H1 (cell line): ENCODE measurements around the gene SLC28A1. TPM values are rescaled to one million over a fixed set of nuclear protein-coding genes. Genes with fewer than 3 reads are reported as not detected.

Source experiments
- CTCF ChIA-PET: fragments of 300-600 bp; sonication (Branson Sonifier 250); formaldehyde crosslinking; loops from one replicate; lab custom pipeline; 2021; ENCODE audit not compliant: partially characterized antibody; lab: Charles Lee
- POLR2A ChIA-PET: fragments of 300-600 bp; sonication (Branson Sonifier 250); formaldehyde crosslinking; loops from one replicate; lab custom pipeline; 2021; ENCODE audit warnings: inconsistent platforms; ENCODE audit not compliant: partially characterized antibody; lab: Charles Lee
- DNase-seq, 2 experiments: peaks; one replicate each; pipeline versions ENCODE4 v3.0.0 to v3.0.0-alpha.2; 2010 to 2022; ENCODE audit warnings: low spot score in 2 of 2, low read depth in 1 of 2, mixed read lengths in 1 of 2
- FAIRE-seq: peaks from 2 replicates; lab custom pipeline; 2011; peaks lifted over from hg19 to GRCh38; lab: Jason Lieb, UNC
- H2AFZ ChIP-seq: 2 replicates; pipeline ENCODE4 v1.8.1; 2012; ENCODE audit warnings: low read length, inconsistent platforms
- H2AK5ac ChIP-seq: 2 replicates; pipeline ENCODE4 v1.6.1; 2013; ENCODE audit warnings: low read depth, low read length
- H2BK120ac ChIP-seq: replicated peaks from 2 replicates; pipeline ENCODE3; 2013; ENCODE audit warnings: low read depth, low read length, inconsistent platforms
- H2BK12ac ChIP-seq: 2 replicates; pipeline ENCODE4 v1.6.1; 2013; ENCODE audit warnings: low read depth, low read length
- H2BK15ac ChIP-seq: 2 replicates; pipeline ENCODE4 v1.6.1; 2013; ENCODE audit warnings: low read length
- H2BK20ac ChIP-seq: 2 replicates; pipeline ENCODE4 v1.6.1; 2013; ENCODE audit warnings: low read length
- H2BK5ac ChIP-seq: 2 replicates; pipeline ENCODE4 v1.6.1; 2013; ENCODE audit warnings: low read depth, low read length
- H3K14ac ChIP-seq: 2 replicates; pipeline ENCODE4 v1.6.1; 2013; ENCODE audit warnings: inconsistent platforms; ENCODE audit not compliant: insufficient read length
- H3K18ac ChIP-seq: 2 replicates; pipeline ENCODE4 v1.6.1; 2013; ENCODE audit warnings: low read length; ENCODE audit errors: extremely low read depth
- H3K23ac ChIP-seq: 2 replicates; pipeline ENCODE4 v1.6.1; 2013; ENCODE audit warnings: inconsistent platforms; ENCODE audit not compliant: insufficient read length
- H3K23me2 ChIP-seq: 2 replicates; pipeline ENCODE4 v1.6.1; 2013; ENCODE audit warnings: low read depth, low read length
- H3K27ac ChIP-seq: 2 replicates; pipeline ENCODE4 v1.6.1; 2011; ENCODE audit warnings: low read depth, low read length, inconsistent platforms
- H3K27me3 ChIP-seq, 4 experiments: replicated peaks in 1 of 4; 1 replicate in 1 of 4; 2 replicates in 3 of 4; pipeline versions ENCODE4 v1.6.1 to v1.8.1; 2011 to 2013; ENCODE audit warnings: low read length in 3 of 4, mild to moderate bottlenecking in 3 of 4, inconsistent platforms in 2 of 4, mixed read lengths in 2 of 4, moderate library complexity in 1 of 4; ENCODE audit not compliant: control insufficient read depth in 3 of 4, insufficient read depth in 3 of 4; ENCODE audit errors: extremely low read depth in 1 of 4
- H3K36me3 ChIP-seq, 4 experiments: 2 replicates each; pipeline versions ENCODE4 v1.6.1 to v1.8.1; 2011 to 2013; ENCODE audit warnings: mild to moderate bottlenecking in 4 of 4, low read length in 3 of 4, moderate library complexity in 2 of 4, control low read depth in 1 of 4, inconsistent platforms in 1 of 4; ENCODE audit not compliant: insufficient read depth in 4 of 4, control insufficient read depth in 2 of 4
- H3K4ac ChIP-seq: replicated peaks from 2 replicates; pipeline ENCODE3; 2013; ENCODE audit warnings: low read length, low read depth, mixed read lengths, inconsistent platforms; ENCODE audit not compliant: insufficient read length
- H3K4me1 ChIP-seq, 4 experiments: replicated peaks in 1 of 4; 1 replicate in 1 of 4; 2 replicates in 3 of 4; pipeline versions ENCODE4 v1.6.1 to v1.8.1; 2011 to 2013; ENCODE audit warnings: low read length in 3 of 4, inconsistent platforms in 2 of 4, mixed read lengths in 1 of 4; ENCODE audit not compliant: insufficient read depth in 4 of 4, control insufficient read depth in 3 of 4
- H3K4me2 ChIP-seq, 2 experiments: 2 replicates each; pipeline versions ENCODE4 v1.6.1 to v1.8.1; 2011 to 2013; ENCODE audit warnings: low read depth in 2 of 2, low read length in 2 of 2, control low read depth in 1 of 2, inconsistent platforms in 1 of 2, mild to moderate bottlenecking in 1 of 2; ENCODE audit not compliant: insufficient read depth in 1 of 2
- H3K4me3 ChIP-seq, 4 experiments: fragments of 200-600, 300-600 bp in 1 of 4; sonication (generic), shearing (Covaris generic), sonication (Bioruptor Twin) in 1 of 4; 2 replicates each; pipeline versions ENCODE4 v1.5.1 to v1.8.1; 2011 to 2016; ENCODE audit warnings: low read length in 4 of 4, low read depth in 3 of 4, control low read depth in 2 of 4, inconsistent platforms in 2 of 4, mild to moderate bottlenecking in 2 of 4, mixed read lengths in 1 of 4, moderate library complexity in 1 of 4; ENCODE audit not compliant: insufficient read depth in 2 of 4; ENCODE audit errors: extremely low read depth in 1 of 4
- H3K56ac ChIP-seq: replicated peaks from 2 replicates; pipeline ENCODE3; 2013; ENCODE audit warnings: low read depth, mild to moderate bottlenecking, mixed read lengths, low read length, inconsistent platforms; ENCODE audit not compliant: insufficient read length
- H3K79me1 ChIP-seq: 2 replicates; pipeline ENCODE4 v1.6.1; 2013; ENCODE audit warnings: low read depth, low read length, control low read depth
- H3K79me2 ChIP-seq, 2 experiments: 2 replicates each; pipeline versions ENCODE4 v1.6.1 to v1.8.1; 2012 to 2013; ENCODE audit warnings: low read length in 2 of 2, mild to moderate bottlenecking in 2 of 2, inconsistent platforms in 1 of 2; ENCODE audit not compliant: insufficient read depth in 2 of 2, control insufficient read depth in 1 of 2
- H3K9ac ChIP-seq, 4 experiments: replicated peaks in 1 of 4; 1 replicate in 1 of 4; 2 replicates in 3 of 4; pipeline versions ENCODE4 v1.6.1 to v1.8.1; 2011 to 2013; ENCODE audit warnings: low read depth in 3 of 4, low read length in 3 of 4, control low read depth in 2 of 4, mild to moderate bottlenecking in 2 of 4, moderate library complexity in 2 of 4, inconsistent platforms in 1 of 4; ENCODE audit errors: extremely low read depth in 1 of 4
- H3K9me3 ChIP-seq, 2 experiments: 2 replicates each; pipeline versions ENCODE4 v1.6.1 to v1.8.1; 2012 to 2013; ENCODE audit warnings: mild to moderate bottlenecking in 2 of 2, moderate library complexity in 2 of 2, control low read depth in 1 of 2, inconsistent platforms in 1 of 2, low read depth in 1 of 2, low read length in 1 of 2, mixed read lengths in 1 of 2; ENCODE audit not compliant: insufficient read depth in 2 of 2
- H4K20me1 ChIP-seq, 2 experiments: replicated peaks in 1 of 2; 2 replicates each; pipeline versions ENCODE3 to v1.8.1; 2011 to 2013; ENCODE audit warnings: inconsistent platforms in 2 of 2, low read length in 2 of 2, mild to moderate bottlenecking in 1 of 2; ENCODE audit not compliant: insufficient read depth in 2 of 2, control insufficient read depth in 1 of 2
- H4K5ac ChIP-seq: 2 replicates; pipeline ENCODE4 v1.6.1; 2013; ENCODE audit warnings: low read length, low read depth, mixed read lengths, inconsistent platforms; ENCODE audit not compliant: insufficient read length
- H4K8ac ChIP-seq: 2 replicates; pipeline ENCODE4 v1.8.0; 2013; ENCODE audit warnings: mild to moderate bottlenecking, moderate library complexity, low read length, inconsistent platforms; ENCODE audit not compliant: insufficient read depth; ENCODE audit errors: extremely low read depth
- H4K91ac ChIP-seq: replicated peaks from 2 replicates; pipeline ENCODE3; 2013; ENCODE audit warnings: low read length, mixed read lengths, inconsistent platforms; ENCODE audit not compliant: insufficient read length
- CHD2 ChIP-seq: IDR thresholded peaks from 2 replicates; pipeline ENCODE4 v1.6.1; 2012; ENCODE audit warnings: low read length, improper control_type of control experiment
- CTBP2 ChIP-seq: IDR thresholded peaks from 2 replicates; pipeline ENCODE4 v1.7.0; 2011; ENCODE audit warnings: borderline replicate concordance, mild to moderate bottlenecking, moderate library complexity, mixed read lengths, low read length; ENCODE audit not compliant: insufficient read depth, insufficient read length
- KDM1A ChIP-seq: fragments of 200-600, 300-600 bp; sonication (generic); IDR thresholded peaks from 2 replicates; pipeline ENCODE4 v1.7.1; 2016; ENCODE audit warnings: mild to moderate bottlenecking, low read length, borderline replicate concordance
- MAFK ChIP-seq: IDR thresholded peaks from 2 replicates; pipeline ENCODE4 v1.6.1; 2012; ENCODE audit warnings: low read depth, mild to moderate bottlenecking, improper control_type of control experiment, low read length
- POLR2AphosphoS5 ChIP-seq: IDR thresholded peaks from 2 replicates; pipeline ENCODE4 v1.6.1; 2011; ENCODE audit warnings: low read depth, low read length
- RNF2 ChIP-seq: fragments of 200-900, 300-1000 bp; sonication (generic); IDR thresholded peaks from 2 replicates; pipeline ENCODE4 v1.7.1; 2016; ENCODE audit warnings: borderline replicate concordance, low read depth, mild to moderate bottlenecking, antibody characterized with exemption, low read length; ENCODE audit not compliant: poor library complexity, severe bottlenecking; ENCODE audit errors: missing control alignments
- SAP30 ChIP-seq: fragments of 300-600 bp; sonication (generic); IDR thresholded peaks from 2 replicates; pipeline ENCODE4 v1.7.1; 2012; ENCODE audit warnings: low read length, moderate library complexity, mild to moderate bottlenecking, inconsistent platforms; ENCODE audit not compliant: insufficient read depth, insufficient replicate concordance
- SIRT6 ChIP-seq: IDR thresholded peaks from one replicate; pipeline ENCODE4 v1.7.1; 2012; ENCODE audit warnings: low read length, inconsistent platforms
- YY1 ChIP-seq: IDR thresholded peaks from 2 replicates; pipeline ENCODE4 v1.6.1; 2011; ENCODE audit warnings: low read depth, mild to moderate bottlenecking, low read length
- WGBS, 2 experiments: shearing (Covaris generic) in 1 of 2; methylation state at CpG; one replicate each; pipeline versions ENCODE4 v1.1.6 to v1.1.7; 2013 to 2015; ENCODE audit warnings: low lambda C conversion rate in 2 of 2, mixed read lengths in 2 of 2, inconsistent platforms in 1 of 2, low coverage in 1 of 2, missing lambda C conversion rate in 1 of 2; ENCODE audit not compliant: insufficient replicate concordance in 2 of 2, insufficient coverage in 1 of 2, insufficient read length in 1 of 2; ENCODE audit errors: extremely low coverage in 1 of 2, missing lambda C conversion rate in 1 of 2; 5-methylcytosine and 5-hydroxymethylcytosine counted together
- polyA plus RNA-seq, 7 experiments: library from polyadenylated mRNA; depleted of rRNA in 3 of 7; stranded (reverse) in 5 of 7; unstranded in 2 of 7; fragments of >200 nt in 5 of 7; fragments of 200-250 nt in 2 of 7; gene quantifications; 1 replicate in 5 of 7; 2 replicates in 1 of 7; 4 replicates in 1 of 7; pipeline versions ENCODE4 v1.2.1 to v1.2.3, GENCODE V29; 2011 to 2013; ENCODE audit warnings: missing spikeins in 2 of 7, mixed read lengths in 2 of 7
- total RNA-seq: library from RNA; stranded (reverse); fragmentation: NEBNext Ultra II Directional; extraction: Animal tissue kit (Norgen Biotek cat#: 25700); gene quantifications from 2 replicates; pipeline ENCODE4 v1.2.1, GENCODE V29; 2021
- TF ChIP-seq, protein P1 (sequence below): IDR thresholded peaks from 2 replicates; pipeline ENCODE4 v1.6.1; 2012; ENCODE audit warnings: inconsistent platforms

The SLC28A1 gene
- total and polyA plus RNA-seq, 2 of the 8 experiments (the other 6 are each of a cell fraction or from before 2014, with no cell fraction given) = 0.09 TPM; not detected in 1

DNA sequence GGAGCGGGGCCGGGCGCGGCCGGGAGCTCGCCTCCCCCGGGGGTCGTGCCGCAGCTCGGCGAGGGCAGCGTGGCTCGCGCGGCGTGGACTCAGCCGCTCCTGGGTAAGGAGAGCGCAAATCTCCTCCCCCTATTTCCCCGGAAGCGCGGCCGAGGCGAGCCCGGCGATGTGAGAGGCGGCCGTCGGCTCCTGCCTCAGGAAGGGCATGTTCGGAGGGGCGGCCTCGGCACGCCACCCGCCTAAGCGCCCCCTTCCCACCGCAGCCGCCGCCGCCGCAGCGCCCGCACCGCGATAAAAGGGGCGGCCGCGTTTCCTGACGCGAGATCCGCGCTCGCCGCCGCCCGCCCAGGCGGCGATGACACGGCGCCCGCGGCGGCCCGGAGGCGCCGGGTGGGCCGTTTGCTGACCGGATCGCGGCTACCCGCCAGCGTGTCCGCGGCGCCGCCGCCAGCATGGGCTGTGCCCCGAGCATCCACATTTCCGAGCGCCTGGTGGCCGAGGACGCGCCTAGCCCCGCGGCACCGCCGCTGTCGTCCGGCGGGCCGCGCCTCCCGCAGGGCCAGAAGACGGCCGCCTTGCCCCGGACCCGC, 97.3 kb downstream of the SLC28A1 start, which contains the start of gene PDE8A:
PDE8A (plus strand) TSS at position 146 of the 590 bp plus-strand sequence; CDS start at position 453, 307 bp downstream.
- Histone ChIP-seq H3K27me3 (peaks cover 5 to 43% (median 30%) of the 10 kb centered on the region in 4 experiments), H3K4me2 (peak within 1 kb of the TSS; percentile 73 to 82), H3K18ac (peak within 1 kb of the TSS; percentile 62), H4K8ac (peak within 1 kb of the TSS; percentile 83; the same call in 1 of the 2 replicates), H4K5ac (peak within 1 kb of the TSS; percentile 35), H2BK15ac (no peak within 1 kb of the TSS), H3K79me2 (0 out of 4 replicates have a peak, but pooled peaks cover 0 to 6% of the 10 kb centered on the region in 2 experiments), H3K9ac (peak within 1 kb of the TSS in 2 of 4 experiments; percentile 25 to 34; a peak in 3 of 7 replicates), H3K36me3 (no peaks in the 10 kb centered on the region), H3K27ac (no peak within 1 kb of the TSS), H3K4me1 (peaks cover 0 to 5% (median 2%) of the 10 kb centered on the region in 4 experiments; a peak in 4 of 7 replicates), H2BK20ac (no peak within 1 kb of the TSS), H4K91ac (peak within 1 kb of the TSS; percentile 56), H3K4me3 (peak within 1 kb of the TSS; percentile 55 to 86 (median 74)), H3K4ac (peak within 1 kb of the TSS; percentile 28), H3K23me2 (peaks cover 14% of the 10 kb centered on the region; the same call in 1 of the 2 replicates), H4K20me1 (peaks cover 3 to 6% of the 10 kb centered on the region in 2 experiments), H3K14ac (no peak within 1 kb of the TSS), H3K79me1 (no peaks in the 10 kb centered on the region), H3K56ac (peak within 1 kb of the TSS; percentile 64), H2BK5ac (peak within 1 kb of the TSS; percentile 90; the same call in 1 of the 2 replicates), H2AFZ (no peak within 1 kb of the TSS; the same call in 1 of the 2 replicates), H3K9me3 (no peaks in the 10 kb centered on the region), H2AK5ac (no peak within 1 kb of the TSS), H2BK120ac (no peak within 1 kb of the TSS), H3K23ac (no peak within 1 kb of the TSS), H2BK12ac (no peak within 1 kb of the TSS)
- ChIA-PET CTCF (interaction anchor here (1.2 to 2.9 kb wide), 2 partner anchors 24 to 25 kb away, joined by 3 to 11 read pairs; no protein-coding TSS in a partner anchor), POLR2A (interaction anchor here (1.2 to 1.7 kb wide), 4 partner anchors 10 to 38 kb away, joined by 3 to 5 read pairs (median 4); no protein-coding TSS in a partner anchor)
- FAIRE-seq (no peak), DNase-seq (peak in 1 of 2 experiments; percentile 69)
- WGBS, 2 experiments = 2% methylated on average over 22 of the region's 95 CpGs; no CpG with 5 or more reads in 1 of the 2 experiments
- TF ChIP-seq, protein P1, sequence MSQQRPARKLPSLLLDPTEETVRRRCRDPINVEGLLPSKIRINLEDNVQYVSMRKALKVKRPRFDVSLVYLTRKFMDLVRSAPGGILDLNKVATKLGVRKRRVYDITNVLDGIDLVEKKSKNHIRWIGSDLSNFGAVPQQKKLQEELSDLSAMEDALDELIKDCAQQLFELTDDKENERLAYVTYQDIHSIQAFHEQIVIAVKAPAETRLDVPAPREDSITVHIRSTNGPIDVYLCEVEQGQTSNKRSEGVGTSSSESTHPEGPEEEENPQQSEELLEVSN = no peak; the same call in 1 of the 2 replicates
- TF ChIP-seq SAP30 (no peak), CHD2 (0 out of 2 replicates have a peak, but pooled peaks have one; percentile 35), CTBP2 (no peak), YY1 (no peak), MAFK (no peak), POLR2AphosphoS5 (no peak), SIRT6 (no peak), KDM1A (no peak), RNF2 (no peak)
